ENCODE results near the gene PATJ. TPM values are rescaled to one million over a fixed set of nuclear protein-coding genes. Genes with fewer than 3 reads are reported as not detected.

The PATJ gene
- total and polyA plus RNA-seq, 2 donors (not counting 3 experiments of a cell fraction or from before 2014, with no cell fraction given): 1.1 to 3.0 TPM

- dilution Hi-C loops (cut with MboI; ENCODE audit: extremely low pct_ligation_motif_present, low sequenced_read_pairs): no loop called here
- Histone ChIP-seq H3K9me3 (replicated peaks; ENCODE audit: control insufficient read depth, insufficient read depth, low read length) (no peaks in the 10 kb centered on the region), H3K4me3 (replicated peaks in 1 of 3; ENCODE audit: insufficient read depth in 1 of 3, low read depth in 1 of 3, low read length in 3 of 3) (no peak overlapping the region), H3K27ac (ENCODE audit: insufficient read depth, low read depth, low read length) (no peak overlapping the region), H3K27me3 (ENCODE audit: control insufficient read depth in 2 of 2, insufficient read depth in 2 of 2, low read length in 2 of 2) (no peaks in the 10 kb centered on the region), H3K9ac (replicated peaks; ENCODE audit: extremely low read depth, insufficient read depth, low read length) (no peak overlapping the region), H3K4me2 (ENCODE audit: insufficient read depth, low read length) (no peak overlapping the region), H3K36me3 (ENCODE audit: control insufficient read depth in 2 of 2, extremely low read depth in 1 of 2, insufficient read depth in 2 of 2, low read length in 2 of 2) (no peaks in the 10 kb centered on the region), H3K9me1 (replicated peaks; ENCODE audit: control insufficient read depth, extremely low read depth, insufficient read depth, low read length) (no peaks in the 10 kb centered on the region), H2AFZ (ENCODE audit: low read depth, low read length) (no peak overlapping the region), H3K4me1 (ENCODE audit: control insufficient read depth, extremely low read depth, insufficient read depth, low read length) (no peaks in the 10 kb centered on the region), H3K79me2 (ENCODE audit: control insufficient read depth, insufficient read depth, low read length) (no peaks in the 10 kb centered on the region), H4K20me1 (replicated peaks; ENCODE audit: control insufficient read depth, extremely low read depth, insufficient read depth, low read length) (no peaks in the 10 kb centered on the region)
- BruUV-seq (replicated peaks): no TSS peak
- ChIA-PET CTCF (interaction anchor here (1.9 kb wide), 1 partner anchor 47 kb away, joined by 4 read pairs; no protein-coding TSS in a partner anchor), POLR2A (no interaction called here)
- FAIRE-seq (no peak), DNase-seq (ENCODE audit: low read depth, low spot score) (no peak)
- intact Hi-C loops (cut with micrococcal nuclease): no loop called here
- TF ChIP-seq JUN (IDR thresholded peaks at IDR 0.05; ENCODE audit: borderline replicate concordance, insufficient read depth, insufficient read length, low read depth) (no peak), FOS (IDR thresholded peaks at IDR 0.05; ENCODE audit: borderline replicate concordance, insufficient read depth, low read length) (no peak), POLR2A (IDR thresholded peaks at IDR 0.05; ENCODE audit: low read depth, low read length) (no peak), EZH2 (IDR thresholded peaks at IDR 0.05; ENCODE audit: borderline replicate concordance, low read depth, low read length, severe bottlenecking) (no peak), POLR2AphosphoS5 (IDR thresholded peaks at IDR 0.05; ENCODE audit: insufficient read depth, low read depth, low read length) (no peak), GATA2 (IDR thresholded peaks at IDR 0.05; ENCODE audit: insufficient read depth, insufficient read length, low read depth, low read length) (no peak)
- TF ChIP-seq, protein P1, sequence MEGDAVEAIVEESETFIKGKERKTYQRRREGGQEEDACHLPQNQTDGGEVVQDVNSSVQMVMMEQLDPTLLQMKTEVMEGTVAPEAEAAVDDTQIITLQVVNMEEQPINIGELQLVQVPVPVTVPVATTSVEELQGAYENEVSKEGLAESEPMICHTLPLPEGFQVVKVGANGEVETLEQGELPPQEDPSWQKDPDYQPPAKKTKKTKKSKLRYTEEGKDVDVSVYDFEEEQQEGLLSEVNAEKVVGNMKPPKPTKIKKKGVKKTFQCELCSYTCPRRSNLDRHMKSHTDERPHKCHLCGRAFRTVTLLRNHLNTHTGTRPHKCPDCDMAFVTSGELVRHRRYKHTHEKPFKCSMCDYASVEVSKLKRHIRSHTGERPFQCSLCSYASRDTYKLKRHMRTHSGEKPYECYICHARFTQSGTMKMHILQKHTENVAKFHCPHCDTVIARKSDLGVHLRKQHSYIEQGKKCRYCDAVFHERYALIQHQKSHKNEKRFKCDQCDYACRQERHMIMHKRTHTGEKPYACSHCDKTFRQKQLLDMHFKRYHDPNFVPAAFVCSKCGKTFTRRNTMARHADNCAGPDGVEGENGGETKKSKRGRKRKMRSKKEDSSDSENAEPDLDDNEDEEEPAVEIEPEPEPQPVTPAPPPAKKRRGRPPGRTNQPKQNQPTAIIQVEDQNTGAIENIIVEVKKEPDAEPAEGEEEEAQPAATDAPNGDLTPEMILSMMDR (IDR thresholded peaks at IDR 0.05; ENCODE audit: extremely low read depth in 1 of 2, insufficient read depth in 1 of 2, low read depth in 1 of 2, low read length in 2 of 2): no peak
Observed at GRCh38 chr1:62222321-62222720, 480.0 kb downstream of the PATJ start.

All from endothelial cell of umbilical vein (primary cell).